AML-193 (cell line): ENCODE data around the gene METRN.

Experiments used
- DNase-seq, 2 experiments: peaks; one replicate each; lab custom pipeline; 2025; lab: John Stamatoyannopoulos, UW

The METRN gene

DNA sequence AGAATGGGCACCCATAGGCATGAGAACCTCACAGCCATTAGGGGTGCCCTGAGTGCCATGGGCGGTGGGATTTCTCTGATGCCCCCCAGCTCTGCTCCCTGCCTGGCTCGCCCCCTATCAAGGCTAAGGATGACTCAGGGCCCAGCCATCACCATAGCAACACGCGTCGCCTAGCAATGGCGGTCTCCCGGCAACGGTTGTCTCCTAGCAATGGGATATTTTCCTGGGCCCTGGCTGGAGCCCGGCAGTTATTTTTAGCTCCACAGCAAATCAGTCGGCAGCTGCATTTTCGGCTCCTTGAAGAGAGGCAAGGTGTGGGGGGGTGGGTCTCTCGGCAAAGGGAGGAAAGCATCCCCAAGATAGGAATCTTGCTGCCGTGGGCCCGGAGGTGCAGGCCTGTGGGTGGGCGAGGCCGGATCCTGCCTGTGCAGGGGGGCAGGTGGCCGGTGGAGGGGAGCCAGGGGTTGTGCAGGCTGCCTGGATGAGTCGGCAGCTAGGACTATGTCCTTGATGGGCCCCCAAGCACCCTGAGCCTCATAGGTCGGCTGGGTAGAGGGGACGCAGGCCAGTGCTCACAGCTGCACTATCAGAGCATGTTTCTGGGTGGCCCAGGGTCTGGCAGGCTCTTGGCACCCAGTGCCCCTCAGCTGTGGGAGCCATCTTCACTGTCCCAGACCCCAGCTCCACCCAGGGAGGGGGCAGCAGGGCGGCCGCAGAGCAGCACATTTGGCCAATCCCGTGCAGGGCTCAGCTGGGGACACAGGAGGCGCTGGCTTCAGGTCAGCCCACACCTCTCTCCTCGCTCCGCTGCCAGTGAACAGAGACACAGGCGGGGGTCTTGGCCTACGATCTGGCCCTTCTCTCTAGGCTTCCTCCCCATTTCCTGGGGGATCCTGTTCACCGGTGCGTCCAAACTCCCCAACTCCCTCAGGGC is 5.1 kb upstream of the METRN start:
- no peak for DNase-seq

DNA sequence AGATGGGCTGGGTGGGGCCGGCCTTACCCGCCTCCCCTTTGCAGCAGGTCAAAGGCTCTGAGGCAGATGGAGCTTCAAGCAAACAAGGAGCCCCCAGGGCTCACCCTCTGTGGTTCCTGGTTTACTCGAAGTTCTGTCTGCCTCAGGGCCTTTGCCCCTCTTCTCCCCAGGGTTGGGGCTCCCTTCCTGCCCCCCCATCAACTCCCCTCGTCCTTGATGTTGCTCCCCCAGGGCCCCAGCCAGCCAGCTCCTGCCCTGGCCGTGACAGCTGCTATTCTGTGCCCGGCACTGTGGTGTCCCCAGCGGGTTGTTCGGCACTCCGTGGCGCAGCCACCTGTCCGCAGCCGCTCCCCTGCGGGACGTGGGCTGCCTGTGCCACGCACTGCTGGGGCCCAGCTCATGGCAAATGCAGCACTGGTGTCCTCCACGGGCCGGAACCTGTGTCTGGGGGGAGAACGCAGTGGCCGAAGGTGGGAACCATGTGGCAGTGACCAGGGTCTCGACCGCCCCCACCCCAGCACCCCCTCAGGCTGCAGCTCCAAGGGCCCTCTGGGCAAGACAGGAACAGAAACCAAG is 4.3 kb upstream of the METRN start:
- no peak for DNase-seq

DNA sequence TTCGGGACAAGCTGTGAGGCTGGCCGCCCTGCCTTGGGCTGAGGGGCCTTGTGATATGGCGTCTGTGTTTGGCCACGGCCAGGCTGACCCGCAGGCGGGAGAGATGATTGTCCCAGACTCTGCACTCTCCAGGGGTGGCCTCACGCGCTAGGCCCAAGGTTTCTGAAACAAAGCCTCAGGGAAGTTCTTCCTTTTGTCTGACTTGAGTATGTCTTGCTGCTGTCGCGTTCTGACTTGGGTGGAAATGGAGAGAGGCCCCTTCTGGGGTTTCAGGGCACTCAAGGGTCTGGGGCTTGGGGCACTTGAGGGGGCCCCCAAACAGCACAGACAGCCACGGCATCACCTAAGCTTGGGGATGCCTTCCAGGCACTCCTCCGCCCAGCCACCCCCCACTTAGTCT is 3.8 kb upstream of the METRN start:
- no peak for DNase-seq

DNA sequence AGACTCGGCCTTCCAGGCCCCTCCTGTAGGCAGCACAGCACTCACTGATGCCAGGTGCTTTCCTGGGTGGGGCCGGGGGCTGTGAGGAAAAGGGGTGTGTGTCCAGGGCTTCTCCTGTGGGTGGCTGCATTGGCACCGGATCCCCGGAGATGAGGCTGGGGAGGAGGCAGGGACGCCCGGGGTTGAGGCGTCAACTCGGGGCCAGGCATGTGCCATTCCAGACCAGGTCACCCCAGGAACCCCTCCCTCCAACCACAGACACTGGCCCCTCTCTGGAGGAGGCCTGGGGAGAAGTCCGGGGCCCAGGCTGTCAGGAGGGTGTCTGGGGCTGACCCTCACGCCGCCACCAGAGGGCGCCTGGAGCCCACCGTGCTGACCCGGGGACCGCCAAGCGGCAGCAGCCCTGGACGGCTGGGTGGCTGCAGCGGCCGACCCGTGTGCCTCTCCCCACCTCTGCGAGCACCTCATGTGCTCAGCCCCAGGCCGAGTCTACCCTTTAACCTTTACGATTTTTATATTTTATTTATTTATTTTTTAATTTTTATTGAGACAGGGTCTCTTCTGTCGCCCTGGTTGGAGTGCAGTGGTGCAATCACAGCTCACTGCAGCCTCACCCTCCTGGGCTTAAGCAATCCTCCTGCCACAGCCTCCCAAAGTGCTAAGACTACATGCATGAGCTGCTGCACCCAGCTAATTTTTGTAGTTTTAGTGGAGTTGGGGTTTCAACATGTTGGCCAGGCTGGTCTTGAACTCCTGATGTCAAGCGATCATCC is 3.2 kb upstream of the METRN start:
- peak; percentile 35 to 49 for DNase-seq

DNA sequence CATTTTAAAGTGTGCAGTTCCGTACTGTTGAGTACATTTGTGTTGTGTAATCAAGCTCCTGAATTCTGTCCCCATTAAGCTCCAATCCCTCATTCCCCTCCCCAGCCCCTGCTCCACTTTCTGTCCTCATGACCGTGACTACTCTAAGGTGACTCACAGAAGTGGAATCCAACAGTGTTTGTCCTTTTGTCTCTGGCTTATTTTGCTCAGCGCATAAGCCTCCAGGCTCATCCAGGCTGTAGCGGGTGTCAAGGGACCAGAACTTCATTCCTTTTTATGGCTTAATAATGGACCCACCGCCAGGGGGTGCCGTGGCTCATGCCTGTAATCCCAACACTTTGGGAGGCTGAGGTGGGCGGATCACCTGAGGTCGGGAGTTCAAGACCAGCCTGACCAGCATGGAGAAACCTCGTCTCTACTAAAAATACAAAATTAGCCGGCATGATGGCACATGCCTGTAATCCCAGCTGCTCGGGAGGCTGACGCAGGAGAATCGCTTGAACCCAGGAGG is 2.1 kb upstream of the METRN start:
- peak in 1 of 2 experiments; percentile 18 for DNase-seq

DNA sequence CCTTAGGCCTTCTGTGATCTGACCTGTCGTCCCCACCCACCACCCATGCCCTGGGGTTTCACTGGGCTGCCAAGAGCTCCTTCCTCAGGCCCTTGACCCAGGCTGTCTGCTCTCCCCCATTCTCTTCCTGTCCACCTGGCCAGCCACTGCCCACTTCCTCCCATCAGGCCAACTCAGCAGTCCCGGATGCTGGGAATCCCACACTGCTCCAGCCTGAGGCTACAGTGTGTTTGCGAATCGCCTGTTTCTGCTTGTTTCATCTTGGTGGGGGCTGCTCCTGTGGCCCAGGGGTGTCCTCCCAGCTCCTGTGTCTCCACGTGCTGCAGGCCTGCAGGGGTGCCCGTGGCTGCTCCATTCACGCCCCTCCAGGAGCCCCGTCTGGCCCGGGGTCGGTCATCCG is 839 bp upstream of the METRN start:
- no peak for DNase-seq

DNA sequence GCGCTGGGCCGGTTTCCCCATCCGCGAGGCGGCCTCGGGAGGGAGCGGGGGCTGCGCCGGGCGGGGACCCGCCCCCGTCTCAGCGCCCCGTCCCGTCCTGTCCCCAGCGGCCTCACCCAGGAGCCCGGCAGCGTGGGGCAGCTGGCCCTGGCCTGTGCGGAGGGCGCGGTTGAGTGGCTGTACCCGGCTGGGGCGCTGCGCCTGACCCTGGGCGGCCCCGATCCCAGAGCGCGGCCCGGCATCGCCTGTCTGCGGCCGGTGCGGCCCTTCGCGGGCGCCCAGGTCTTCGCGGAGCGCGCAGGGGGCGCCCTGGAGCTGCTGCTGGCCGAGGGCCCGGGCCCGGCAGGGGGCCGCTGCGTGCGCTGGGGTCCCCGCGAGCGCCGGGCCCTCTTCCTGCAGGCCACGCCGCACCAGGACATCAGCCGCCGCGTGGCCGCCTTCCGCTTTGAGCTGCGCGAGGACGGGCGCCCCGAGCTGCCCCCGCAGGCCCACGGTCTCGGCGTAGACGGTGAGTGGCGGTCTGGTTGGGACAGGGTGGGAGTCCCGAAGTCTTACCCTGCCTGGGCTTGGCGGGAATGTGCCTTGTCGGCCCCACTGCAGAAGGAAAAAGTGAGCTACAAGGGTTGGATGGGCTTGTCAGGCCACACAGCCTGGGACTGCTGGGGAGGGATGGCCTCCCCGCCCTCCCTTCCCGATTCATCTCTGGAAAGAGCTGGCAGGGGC is 720 bp downstream of the METRN start:
- no peak for DNase-seq

DNA sequence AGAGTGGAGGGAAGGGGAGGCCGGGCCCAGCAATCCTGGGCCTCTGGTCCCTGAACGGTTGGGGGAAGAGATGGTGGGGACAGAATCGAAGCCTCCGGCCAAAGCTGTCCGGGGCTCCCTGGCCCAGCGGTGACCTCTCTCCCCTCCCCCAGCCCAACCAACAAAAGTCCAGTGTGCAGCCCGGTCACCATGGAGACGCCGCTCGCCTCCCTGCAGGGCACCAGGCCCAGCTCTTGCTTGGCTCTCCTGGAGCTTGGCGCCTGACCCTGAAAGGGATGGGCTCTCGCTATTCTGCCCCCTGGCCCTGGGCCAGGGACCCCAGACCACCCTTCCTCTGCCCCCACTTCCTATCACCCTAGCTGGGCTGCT is 1.3 kb downstream of the METRN start:
- no peak for DNase-seq

DNA sequence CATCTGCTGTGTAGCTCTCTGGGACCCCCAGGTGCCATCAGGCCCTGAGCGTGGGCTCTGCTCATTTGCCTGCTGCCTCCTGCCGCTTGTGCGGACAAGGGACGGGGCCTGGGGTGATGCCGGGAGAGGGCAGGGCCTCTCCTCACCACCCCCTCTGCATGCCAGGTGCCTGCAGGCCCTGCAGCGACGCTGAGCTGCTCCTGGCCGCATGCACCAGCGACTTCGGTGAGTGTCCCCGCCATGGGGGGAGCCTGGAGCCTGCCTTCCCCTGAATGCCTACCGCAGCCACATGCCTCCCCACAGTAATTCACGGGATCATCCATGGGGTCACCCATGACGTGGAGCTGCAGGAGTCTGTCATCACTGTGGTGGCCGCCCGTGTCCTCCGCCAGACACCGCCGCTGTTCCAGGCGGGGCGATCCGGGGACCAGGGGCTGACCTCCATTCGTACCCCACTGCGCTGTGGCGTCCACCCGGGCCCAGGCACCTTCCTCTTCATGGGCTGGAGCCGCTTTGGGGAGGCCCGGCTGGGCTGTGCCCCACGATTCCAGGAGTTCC is 1.9 kb downstream of the METRN start:
- DNase-seq = no peak

DNA sequence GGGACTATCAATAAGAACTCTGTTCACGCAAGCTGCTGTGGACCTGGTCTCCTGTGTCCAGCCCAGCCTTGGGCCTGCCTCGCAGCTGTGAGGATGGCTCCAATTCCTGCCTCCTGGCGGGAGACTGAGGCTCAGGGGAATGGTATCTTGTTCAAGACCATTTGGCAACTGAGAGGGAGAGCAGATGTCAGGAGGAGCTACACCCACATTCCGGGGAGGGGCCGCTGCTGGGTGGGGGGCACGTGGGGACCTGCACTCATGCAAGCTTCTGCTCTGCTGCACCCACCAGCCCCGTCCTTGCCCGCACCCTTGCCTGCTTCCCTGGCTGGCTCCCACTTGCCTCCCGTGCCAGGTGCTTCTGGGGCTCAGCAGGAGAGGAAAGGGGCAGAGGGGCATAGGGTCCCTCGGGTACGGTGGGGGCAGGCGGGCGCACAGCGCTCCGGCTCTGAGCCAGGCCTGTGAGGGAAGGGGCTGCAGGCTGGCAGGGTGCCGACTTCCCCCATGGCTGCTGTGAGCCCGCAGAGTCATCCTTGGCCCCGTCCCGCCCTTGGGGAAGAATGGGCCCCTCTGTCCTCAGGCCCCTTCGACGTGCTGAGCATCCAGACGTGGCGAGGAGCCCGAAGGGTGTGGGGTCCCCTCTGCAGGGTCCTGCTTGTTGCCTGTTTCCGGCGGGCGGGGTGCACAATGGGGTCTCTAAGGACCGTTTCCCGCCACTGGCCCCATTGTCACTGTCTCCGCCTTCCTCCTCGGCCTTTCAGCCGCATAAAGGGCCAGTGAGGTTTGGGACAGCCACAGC is 2.7 kb downstream of the METRN start:
- DNase-seq = no peak

DNA sequence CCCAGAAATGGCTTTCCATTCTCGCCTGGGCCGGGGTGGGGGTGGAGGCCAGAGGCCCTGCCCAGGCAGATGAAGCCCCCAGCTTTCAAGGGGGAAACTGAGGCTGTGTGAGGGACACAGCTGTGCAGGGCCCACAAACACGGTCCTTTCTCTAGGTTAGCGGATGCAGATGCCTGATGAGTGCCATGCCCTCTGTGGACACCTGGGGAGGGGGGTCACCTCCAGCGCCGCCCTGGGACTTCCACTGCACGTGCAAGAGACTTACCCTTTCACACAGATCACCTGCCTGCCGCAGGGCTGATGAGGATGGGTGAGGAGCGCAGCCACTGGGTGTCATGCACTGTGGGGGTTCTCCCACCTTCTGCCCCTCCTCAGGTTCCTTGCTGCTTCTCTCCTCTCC is 3.5 kb downstream of the METRN start:
- no peak for DNase-seq

DNA sequence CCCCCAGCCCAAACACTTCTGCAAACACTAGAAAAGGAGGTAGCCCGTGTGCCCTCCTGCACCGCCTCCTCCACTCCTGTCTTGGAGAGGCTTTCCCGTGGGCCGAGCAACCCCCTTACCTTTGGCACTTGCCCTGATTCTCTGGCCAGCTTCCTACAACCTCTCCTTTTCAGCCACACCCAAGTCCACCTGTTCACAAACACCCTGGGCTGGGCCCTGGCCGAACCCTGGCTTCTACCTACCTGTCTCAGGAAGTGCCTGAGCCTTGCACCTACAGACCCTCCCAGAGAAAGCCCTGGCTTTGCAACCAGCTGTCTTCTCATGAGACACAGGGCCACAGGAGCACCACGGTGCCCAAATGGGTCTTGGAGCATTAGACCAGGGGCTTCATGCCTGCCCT is 4.0 kb downstream of the METRN start:
- DNase-seq = no peak

DNA sequence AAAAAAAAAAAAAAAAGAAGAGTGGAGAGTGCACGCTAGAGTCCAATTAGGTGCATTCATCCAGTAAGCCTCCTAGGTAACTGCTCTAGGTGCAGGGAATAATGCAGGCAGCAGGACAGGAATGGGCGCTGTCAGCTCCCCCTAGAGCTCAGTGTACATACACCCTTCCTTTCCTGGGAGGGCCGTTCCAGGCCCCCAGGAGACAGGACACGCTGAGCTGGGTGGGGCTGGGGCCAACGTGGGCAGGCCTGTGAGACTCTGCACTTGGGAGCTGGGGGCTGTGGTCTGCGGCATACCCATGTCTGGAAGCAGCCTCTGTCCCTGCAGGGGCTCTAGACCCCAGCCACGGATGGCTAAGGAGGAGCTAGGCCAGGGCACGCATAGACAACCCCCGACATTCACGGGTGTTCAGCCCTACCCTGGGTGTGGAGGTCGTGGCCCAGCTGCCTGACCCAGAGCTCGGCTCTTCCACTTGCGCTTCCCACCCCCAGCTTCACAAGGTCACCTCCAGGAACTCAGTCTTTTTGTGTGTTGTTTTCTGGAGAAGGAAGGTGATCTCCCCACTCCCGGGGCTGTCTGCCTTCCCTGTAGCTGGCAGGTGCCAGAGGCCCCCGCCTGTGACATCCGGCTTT is 5.0 kb downstream of the METRN start:
- DNase-seq = no peak

DNA sequence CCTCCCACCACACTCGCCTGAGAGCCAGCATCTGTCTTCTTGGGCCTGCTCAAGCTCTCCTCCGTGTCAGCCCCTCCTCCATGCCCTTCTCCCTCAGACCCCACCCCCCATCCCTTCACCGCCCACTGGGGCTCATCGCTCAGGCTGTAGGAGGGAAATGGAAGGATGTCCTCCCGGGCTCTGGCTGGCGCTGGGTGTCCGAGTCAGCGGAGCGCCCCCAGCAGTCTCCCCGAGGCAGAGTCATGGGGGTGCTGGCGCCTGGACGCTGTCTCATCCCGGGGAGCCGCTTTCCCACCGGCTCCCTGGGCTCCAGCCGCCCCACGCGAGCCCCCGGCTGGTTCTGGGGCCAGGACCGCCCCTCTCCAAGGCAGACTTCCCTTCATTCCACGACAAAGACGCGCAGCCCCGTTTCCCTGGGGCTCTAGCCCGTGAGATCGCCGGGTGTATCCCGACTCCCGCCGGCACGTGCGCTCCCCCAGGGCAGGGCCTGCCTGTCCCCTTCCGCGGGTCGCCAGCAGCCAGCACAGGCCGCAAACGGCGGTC is 5.6 kb downstream of the METRN start:
- DNase-seq = peak; percentile 29 to 39

DNA sequence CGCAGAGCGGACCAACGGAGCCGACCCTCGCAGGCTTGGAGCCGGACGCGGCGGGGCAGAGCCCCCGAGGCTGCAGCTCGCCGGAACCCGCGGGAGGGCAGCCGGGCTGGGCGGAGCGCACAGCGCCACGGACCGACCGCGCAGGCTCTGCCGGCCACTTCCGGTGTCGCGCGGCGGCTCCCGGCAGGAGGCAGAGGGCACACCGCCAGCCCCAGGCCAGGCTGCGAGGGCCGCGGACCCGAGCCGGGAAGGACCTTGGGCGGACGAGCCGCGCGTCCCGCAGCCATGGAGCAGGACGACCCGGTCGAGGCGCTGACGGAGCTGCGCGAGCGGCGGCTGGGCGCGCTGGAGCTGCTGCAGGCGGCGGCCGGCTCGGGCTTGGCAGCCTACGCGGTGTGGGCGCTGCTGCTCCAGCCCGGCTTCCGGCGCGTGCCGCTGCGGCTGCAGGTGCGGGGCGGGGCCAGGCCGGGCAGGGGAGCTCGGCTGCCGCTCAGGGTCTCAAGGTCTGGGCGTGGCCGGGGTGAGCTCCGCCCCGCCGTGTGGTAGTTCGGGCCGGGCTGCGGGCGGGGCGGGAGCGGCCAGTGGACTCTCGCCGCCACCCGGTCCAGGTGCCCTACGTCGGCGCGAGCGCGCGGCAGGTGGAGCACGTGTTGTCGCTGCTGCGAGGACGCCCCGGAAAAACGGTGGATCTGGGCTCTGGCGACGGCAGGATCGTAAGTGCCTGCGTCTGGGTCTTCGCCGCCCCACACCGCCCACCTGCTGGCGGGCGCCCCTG is 6.3 kb downstream of the METRN start, which contains the start of gene ANTKMT:
TSS of gene ANTKMT (plus strand) at position 157 of the 775 bp plus-strand sequence. CDS start at position 286, 129 bp downstream.
- peak; percentile 73 to 82 for DNase-seq

DNA sequence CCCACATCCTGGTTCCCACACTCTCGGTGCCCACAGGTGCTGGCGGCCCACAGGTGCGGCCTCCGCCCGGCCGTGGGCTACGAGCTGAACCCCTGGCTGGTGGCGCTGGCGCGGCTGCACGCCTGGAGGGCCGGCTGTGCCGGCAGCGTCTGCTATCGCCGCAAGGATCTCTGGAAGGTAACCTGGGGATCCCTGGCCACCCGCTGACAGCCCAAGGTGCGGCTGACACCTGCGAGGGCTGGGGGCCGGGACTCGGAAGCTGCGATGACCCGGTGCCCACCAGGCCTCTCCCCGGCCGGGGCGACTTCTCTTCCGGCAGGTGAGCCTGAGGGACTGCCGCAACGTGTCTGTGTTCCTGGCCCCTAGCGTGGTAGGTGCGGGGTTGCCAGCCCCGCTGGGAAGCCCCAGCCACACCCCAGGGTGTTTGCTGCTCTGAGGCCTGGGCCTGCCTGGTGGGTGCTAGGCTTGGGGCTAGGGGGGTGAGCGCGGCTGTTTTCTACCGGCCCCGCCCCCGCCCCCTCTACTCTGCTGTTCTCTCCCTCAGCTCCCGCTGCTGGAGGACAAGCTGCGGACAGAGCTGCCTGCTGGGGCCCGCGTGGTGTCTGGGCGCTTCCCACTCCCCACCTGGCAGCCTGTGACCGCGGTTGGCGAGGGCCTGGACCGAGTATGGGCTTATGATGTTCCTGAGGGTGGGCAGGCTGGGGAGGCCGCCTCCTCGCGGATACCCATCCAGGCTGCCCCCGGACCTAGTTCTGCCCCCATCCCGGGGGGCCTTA is 7.0 kb downstream of the METRN start:
- no peak for DNase-seq

DNA sequence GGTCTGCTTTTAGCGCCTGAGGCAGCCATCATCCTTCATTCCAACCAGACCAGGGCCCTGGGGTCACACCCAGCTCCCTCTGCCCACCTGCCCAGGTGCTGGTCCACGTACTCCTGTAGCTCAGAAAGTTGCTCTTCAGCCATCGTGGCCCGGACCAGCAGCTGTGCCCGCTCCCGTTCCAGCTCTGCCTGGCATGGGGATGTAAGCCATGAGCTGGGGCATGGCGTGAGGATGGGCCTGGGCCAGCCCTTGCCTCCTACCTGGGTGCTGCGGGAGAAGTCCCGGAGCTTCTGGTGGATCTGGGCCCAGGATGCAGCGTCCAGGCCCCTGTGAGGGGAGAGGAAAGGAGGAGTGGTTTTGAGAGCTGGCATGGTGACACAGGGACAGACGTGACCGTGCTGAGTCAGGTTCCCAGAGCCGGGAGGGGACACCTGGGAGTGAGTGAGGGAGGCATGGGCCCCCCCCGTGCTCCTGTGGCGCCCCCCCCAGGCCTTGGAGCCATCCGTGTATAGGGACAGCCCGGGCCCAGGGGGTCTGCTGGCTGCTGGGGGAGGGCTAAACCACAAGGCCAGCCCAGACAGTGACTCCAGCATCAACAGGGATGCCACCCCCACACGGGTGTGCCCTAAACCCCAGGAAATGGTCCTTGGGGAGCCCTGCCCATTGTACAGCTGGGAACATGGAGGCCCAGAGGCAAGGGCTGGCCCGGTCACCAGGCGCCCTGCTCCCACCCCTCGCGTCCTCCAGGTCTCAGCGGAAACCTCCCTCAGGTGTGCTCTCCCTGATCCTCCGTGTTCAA is 8.1 kb downstream of the METRN start:
- no peak for DNase-seq
